ENCODE data around the gene MITF.

MITF gene

DNA sequence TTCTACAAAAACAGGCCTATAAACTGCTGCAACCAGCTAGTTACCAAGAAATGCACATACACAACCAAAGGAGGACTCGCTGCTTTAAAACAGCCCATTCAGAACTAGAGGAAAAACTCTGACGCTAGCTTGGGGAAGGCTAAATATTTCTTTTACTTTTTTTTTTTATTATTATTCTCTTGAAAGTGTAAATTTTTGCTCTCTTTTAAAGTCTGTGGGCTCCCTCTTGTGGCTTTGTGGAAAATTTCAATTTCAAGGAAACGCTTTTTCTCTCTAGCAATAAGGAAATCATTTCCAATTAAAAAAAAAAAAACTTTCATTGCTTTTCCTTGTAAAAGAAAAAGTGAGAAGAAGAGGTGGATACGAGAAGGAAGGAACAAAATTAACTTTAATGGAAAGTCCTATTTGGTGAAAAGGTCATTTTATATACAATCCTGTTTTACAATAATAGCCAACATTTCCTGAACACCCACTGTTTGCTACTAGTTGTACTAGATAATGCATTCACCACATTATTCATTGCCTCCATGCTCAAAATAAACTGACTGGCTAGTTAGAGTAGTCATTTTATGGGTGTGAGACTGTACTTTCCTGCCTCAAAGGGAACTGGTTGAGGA lies 209.1 kb downstream of the MITF start:
- Histone ChIP-seq H3K27me3 (ENCODE audit: control insufficient read depth, insufficient read depth, low read length) (no peaks in the 10 kb centered on the region), H3K79me2 (no peaks in the 10 kb centered on the region), H3K27ac (no peak overlapping the region), H3K4me3 (ENCODE audit: low read depth, low read length) (no peak overlapping the region), H3K9ac (no peak overlapping the region), H2AFZ (no peak overlapping the region), H3K9me3 (ENCODE audit: control insufficient read depth, low read length) (no peaks in the 10 kb centered on the region), H3K36me3 (ENCODE audit: control insufficient read depth, insufficient read depth, low read length) (no peaks in the 10 kb centered on the region), H3K4me1 (no peaks in the 10 kb centered on the region), H3K4me2 (ENCODE audit: low read length) (no peak overlapping the region)
- TF ChIP-seq, protein P1, sequence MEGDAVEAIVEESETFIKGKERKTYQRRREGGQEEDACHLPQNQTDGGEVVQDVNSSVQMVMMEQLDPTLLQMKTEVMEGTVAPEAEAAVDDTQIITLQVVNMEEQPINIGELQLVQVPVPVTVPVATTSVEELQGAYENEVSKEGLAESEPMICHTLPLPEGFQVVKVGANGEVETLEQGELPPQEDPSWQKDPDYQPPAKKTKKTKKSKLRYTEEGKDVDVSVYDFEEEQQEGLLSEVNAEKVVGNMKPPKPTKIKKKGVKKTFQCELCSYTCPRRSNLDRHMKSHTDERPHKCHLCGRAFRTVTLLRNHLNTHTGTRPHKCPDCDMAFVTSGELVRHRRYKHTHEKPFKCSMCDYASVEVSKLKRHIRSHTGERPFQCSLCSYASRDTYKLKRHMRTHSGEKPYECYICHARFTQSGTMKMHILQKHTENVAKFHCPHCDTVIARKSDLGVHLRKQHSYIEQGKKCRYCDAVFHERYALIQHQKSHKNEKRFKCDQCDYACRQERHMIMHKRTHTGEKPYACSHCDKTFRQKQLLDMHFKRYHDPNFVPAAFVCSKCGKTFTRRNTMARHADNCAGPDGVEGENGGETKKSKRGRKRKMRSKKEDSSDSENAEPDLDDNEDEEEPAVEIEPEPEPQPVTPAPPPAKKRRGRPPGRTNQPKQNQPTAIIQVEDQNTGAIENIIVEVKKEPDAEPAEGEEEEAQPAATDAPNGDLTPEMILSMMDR (IDR thresholded peaks at IDR 0.05): peak; percentile 52

DNA sequence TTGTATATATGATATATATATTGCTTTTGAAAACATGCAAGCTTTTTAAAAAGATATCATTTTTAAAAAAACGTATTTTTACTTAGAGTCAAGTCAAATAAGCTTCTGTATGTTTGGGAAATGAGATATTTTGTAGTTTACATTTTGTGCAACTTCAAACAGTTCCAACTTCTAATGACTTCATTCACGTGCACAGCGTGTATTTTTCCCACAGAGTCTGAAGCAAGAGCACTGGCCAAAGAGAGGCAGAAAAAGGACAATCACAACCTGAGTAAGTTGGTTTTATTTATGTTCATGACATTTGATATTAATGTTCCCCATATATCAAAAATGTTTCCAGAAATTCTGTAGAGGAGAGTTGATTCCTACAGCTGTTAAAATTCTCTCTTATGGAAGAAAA lies 212.4 kb downstream of the MITF start:
- H3K4me1 ChIP-seq: no peaks in the 10 kb centered on the region
- TF ChIP-seq, protein P1 (IDR thresholded peaks at IDR 0.05): no peak
- H3K4me2 ChIP-seq (ENCODE audit: low read length): no peak overlapping the region
- H3K4me3 ChIP-seq (ENCODE audit: low read depth, low read length): no peak overlapping the region
- H3K9me3 ChIP-seq (ENCODE audit: control insufficient read depth, low read length): no peaks in the 10 kb centered on the region
- H3K27ac ChIP-seq: no peak overlapping the region
- no peaks in the 10 kb centered on the region for H3K36me3 ChIP-seq (ENCODE audit: control insufficient read depth, insufficient read depth, low read length)
- no peak overlapping the region for H3K9ac ChIP-seq
- no peaks in the 10 kb centered on the region for H3K79me2 ChIP-seq
- H3K27me3 ChIP-seq (ENCODE audit: control insufficient read depth, insufficient read depth, low read length): no peaks in the 10 kb centered on the region
- H2AFZ ChIP-seq: no peak overlapping the region

DNA sequence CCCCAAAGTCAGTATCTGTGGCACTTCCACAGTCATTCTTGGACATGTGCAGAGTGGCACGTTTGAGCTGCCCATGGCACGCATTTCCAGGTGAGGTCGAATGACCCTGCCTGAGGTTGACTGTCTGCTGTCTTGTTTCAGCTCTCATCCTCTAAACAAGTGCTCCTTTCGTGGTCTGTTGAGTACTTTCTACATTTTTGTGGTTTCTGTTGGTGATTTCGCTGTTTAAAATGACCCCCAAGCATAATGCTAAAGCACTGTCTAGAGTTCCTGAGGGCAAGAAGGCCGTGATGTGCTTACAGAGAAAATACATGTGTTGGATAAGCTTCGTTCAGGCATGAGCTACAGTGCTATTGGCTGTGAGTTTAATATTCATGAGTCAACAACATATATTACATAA lies 220.3 kb downstream of the MITF start:
- no peak overlapping the region for H3K9ac ChIP-seq
- no peaks in the 10 kb centered on the region for H3K36me3 ChIP-seq (ENCODE audit: control insufficient read depth, insufficient read depth, low read length)
- H2AFZ ChIP-seq: no peak overlapping the region
- H3K4me2 ChIP-seq (ENCODE audit: low read length): no peak overlapping the region
- H3K4me3 ChIP-seq (ENCODE audit: low read depth, low read length): no peak overlapping the region
- H3K27me3 ChIP-seq (ENCODE audit: control insufficient read depth, insufficient read depth, low read length): no peaks in the 10 kb centered on the region
- TF ChIP-seq, protein P1 (IDR thresholded peaks at IDR 0.05): no peak
- H3K79me2 ChIP-seq: no peaks in the 10 kb centered on the region
- H3K27ac ChIP-seq: no peak overlapping the region
- no peaks in the 10 kb centered on the region for H3K9me3 ChIP-seq (ENCODE audit: control insufficient read depth, low read length)
- H3K4me1 ChIP-seq: no peaks in the 10 kb centered on the region

DNA sequence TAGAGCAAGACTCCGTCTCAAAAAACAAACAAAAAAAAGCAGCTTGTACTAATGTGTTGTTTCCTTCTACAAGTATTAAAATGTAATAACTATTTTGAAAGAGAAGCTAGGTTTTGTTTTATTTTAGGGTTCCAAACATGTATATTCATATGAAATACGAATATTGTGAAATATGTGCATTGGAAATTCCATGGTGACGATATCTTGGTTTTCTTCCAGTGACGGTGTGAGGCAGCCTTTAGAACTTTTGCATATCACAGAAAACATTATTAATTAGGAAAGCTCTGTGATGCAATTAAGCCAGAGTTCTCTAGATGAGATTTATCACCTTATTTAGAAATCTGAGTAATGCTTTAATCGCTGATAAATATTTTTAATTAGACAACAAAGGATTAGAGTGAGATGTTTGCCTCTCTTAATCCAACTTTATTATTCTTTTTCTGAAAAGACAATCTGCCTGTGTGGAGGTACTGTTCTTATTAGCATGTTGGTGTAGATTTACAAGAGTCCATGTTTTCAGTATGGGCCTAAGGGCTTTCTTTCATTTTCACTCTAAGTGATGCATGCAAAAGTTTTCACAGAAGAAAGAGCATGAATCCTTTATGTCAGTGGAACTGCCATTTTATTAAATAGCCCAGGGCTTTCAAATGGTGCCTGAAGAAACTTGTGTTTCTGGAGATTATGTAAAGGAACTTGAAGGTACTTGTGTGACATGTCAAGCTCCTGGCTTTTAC lies 222.6 kb downstream of the MITF start:
- H3K27me3 ChIP-seq (ENCODE audit: control insufficient read depth, insufficient read depth, low read length): no peaks in the 10 kb centered on the region
- H3K4me3 ChIP-seq (ENCODE audit: low read depth, low read length): no peak overlapping the region
- no peaks in the 10 kb centered on the region for H3K79me2 ChIP-seq
- H3K4me2 ChIP-seq (ENCODE audit: low read length): no peak overlapping the region
- TF ChIP-seq, protein P1 (IDR thresholded peaks at IDR 0.05): no peak
- H3K9me3 ChIP-seq (ENCODE audit: control insufficient read depth, low read length): no peaks in the 10 kb centered on the region
- no peak overlapping the region for H3K27ac ChIP-seq
- no peak overlapping the region for H3K9ac ChIP-seq
- no peaks in the 10 kb centered on the region for H3K36me3 ChIP-seq (ENCODE audit: control insufficient read depth, insufficient read depth, low read length)
- H3K4me1 ChIP-seq: no peaks in the 10 kb centered on the region
- H2AFZ ChIP-seq: no peak overlapping the region

DNA sequence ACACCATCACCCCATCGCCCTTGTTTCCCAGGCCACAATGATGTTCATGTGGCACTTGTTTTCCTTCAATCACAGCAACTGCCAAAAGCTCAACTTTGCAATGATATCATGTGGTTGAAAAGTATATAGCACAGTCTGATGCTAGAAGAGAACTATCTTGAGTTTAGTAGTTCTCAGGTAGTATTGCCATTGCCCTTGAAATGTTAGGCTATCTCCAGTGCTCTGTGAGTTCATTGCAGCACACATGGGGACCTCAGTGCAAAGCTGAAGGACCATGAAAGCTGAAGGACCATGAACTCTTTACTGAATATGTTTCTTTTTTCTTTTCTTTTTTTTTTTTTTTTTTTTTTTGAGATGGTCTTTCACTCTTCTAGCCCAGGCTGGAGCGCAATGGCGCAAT lies 224.4 kb downstream of the MITF start:
- Histone ChIP-seq H3K79me2 (no peaks in the 10 kb centered on the region), H3K9me3 (ENCODE audit: control insufficient read depth, low read length) (no peaks in the 10 kb centered on the region), H3K36me3 (ENCODE audit: control insufficient read depth, insufficient read depth, low read length) (no peaks in the 10 kb centered on the region), H3K4me1 (no peaks in the 10 kb centered on the region), H3K4me2 (ENCODE audit: low read length) (no peak overlapping the region), H3K4me3 (ENCODE audit: low read depth, low read length) (no peak overlapping the region), H3K27me3 (ENCODE audit: control insufficient read depth, insufficient read depth, low read length) (no peaks in the 10 kb centered on the region), H3K9ac (no peak overlapping the region), H2AFZ (no peak overlapping the region), H3K27ac (no peak overlapping the region)
- TF ChIP-seq, protein P1 (IDR thresholded peaks at IDR 0.05): no peak

Measured in parathyroid adenoma (tissue), 2 donors.